IMR-90 (cell line): ENCODE data around the gene MDFI. TPM values are rescaled to one million over a fixed set of nuclear protein-coding genes. Genes with fewer than 3 reads are reported as not detected.

Source experiments
- ATAC-seq: fragments of 200-7000 bp; cut with Tn5 transposase; 2 replicates; pipeline ENCODE4 v1.9.1; 2020; ENCODE audit warnings: low read depth, mild to moderate bottlenecking, moderate library complexity
- BruUV-seq: library from RNA; stranded (reverse); fragments of 400-500 nt; replicated peaks from 2 replicates; lab custom pipeline; 2021; lab: Mats Ljungman, UMichigan
- CTCF ChIA-PET: fragments of 300-600 bp; formaldehyde crosslinking; extraction: SDS; loops from one replicate; lab custom pipeline; 2021; ENCODE audit warnings: antibody characterized with exemption; lab: Yijun Ruan, JAX
- POLR2A ChIA-PET: fragments of 300-600 bp; sonication (Branson Sonifier 250); formaldehyde crosslinking; loops from one replicate; lab custom pipeline; 2022; ENCODE audit warnings: antibody characterized with exemption; ENCODE audit not compliant: unreplicated experiment; lab: Charles Lee
- DNase-seq: peaks from one replicate; pipeline ENCODE4 v3.0.0; 2013
- H2AFZ ChIP-seq: replicated peaks from 2 replicates; pipeline ENCODE3; 2013; ENCODE audit warnings: low read length, mild to moderate bottlenecking; ENCODE audit not compliant: poor library complexity
- H2AK5ac ChIP-seq: 2 replicates; pipeline ENCODE4 v1.6.1; 2013; ENCODE audit warnings: low read depth, low read length, inconsistent platforms
- H2AK9ac ChIP-seq: replicated peaks from 2 replicates; pipeline ENCODE3; 2013; ENCODE audit warnings: mild to moderate bottlenecking, low read depth, low read length, moderate library complexity; ENCODE audit not compliant: poor library complexity
- H2BK120ac ChIP-seq: 2 replicates; pipeline ENCODE4 v1.6.1; 2013; ENCODE audit warnings: low read depth, low read length, inconsistent platforms
- H2BK15ac ChIP-seq: 3 replicates; pipeline ENCODE4 v1.6.1; 2013; ENCODE audit warnings: low read depth, low read length, inconsistent platforms
- H2BK20ac ChIP-seq: 2 replicates; pipeline ENCODE4 v1.6.1; 2013; ENCODE audit warnings: low read depth, mild to moderate bottlenecking, inconsistent platforms, low read length, moderate library complexity
- H2BK5ac ChIP-seq: 2 replicates; pipeline ENCODE4 v1.6.1; 2013; ENCODE audit warnings: mild to moderate bottlenecking, low read depth, low read length, inconsistent platforms; ENCODE audit not compliant: poor library complexity, severe bottlenecking
- H3K14ac ChIP-seq: replicated peaks from 2 replicates; pipeline ENCODE4 v1.6.1; 2013; ENCODE audit warnings: low read depth, low read length, inconsistent platforms
- H3K18ac ChIP-seq: 2 replicates; pipeline ENCODE4 v1.6.1; 2013; ENCODE audit warnings: low read depth, low read length, control low read depth
- H3K23ac ChIP-seq: 2 replicates; pipeline ENCODE4 v1.6.1; 2013; ENCODE audit warnings: low read depth, low read length, inconsistent platforms
- H3K27ac ChIP-seq: 2 replicates; pipeline ENCODE4 v1.5.1; 2013; ENCODE audit warnings: mild to moderate bottlenecking, control low read depth, low read length; ENCODE audit not compliant: insufficient read depth
- H3K27me3 ChIP-seq: 2 replicates; pipeline ENCODE4 v1.6.1; 2013; ENCODE audit warnings: low read length; ENCODE audit not compliant: control insufficient read depth, insufficient read depth
- H3K36me3 ChIP-seq: 2 replicates; pipeline ENCODE4 v1.6.1; 2013; ENCODE audit warnings: low read length, mixed read lengths; ENCODE audit not compliant: control insufficient read depth, insufficient read depth
- H3K4ac ChIP-seq: 2 replicates; pipeline ENCODE4 v1.6.1; 2013; ENCODE audit warnings: low read depth, low read length, inconsistent platforms
- H3K4me1 ChIP-seq: 2 replicates; pipeline ENCODE4 v1.6.1; 2013; ENCODE audit warnings: low read length, mixed read lengths; ENCODE audit not compliant: control insufficient read depth, insufficient read depth
- H3K4me2 ChIP-seq: 2 replicates; pipeline ENCODE4 v1.6.1; 2013; ENCODE audit warnings: low read depth, mild to moderate bottlenecking, control low read depth, low read length, moderate library complexity
- H3K4me3 ChIP-seq: 2 replicates; pipeline ENCODE4 v1.5.1; 2013; ENCODE audit warnings: low read depth, mild to moderate bottlenecking, control low read depth, low read length, moderate library complexity; ENCODE audit not compliant: insufficient read depth
- H3K56ac ChIP-seq: 2 replicates; pipeline ENCODE4 v1.6.1; 2013; ENCODE audit warnings: low read length, inconsistent platforms; ENCODE audit not compliant: insufficient read depth; ENCODE audit errors: extremely low read depth
- H3K79me1 ChIP-seq, 2 experiments: 2 replicates each; pipeline ENCODE4 v1.6.1; 2013; ENCODE audit warnings: low read length in 2 of 2, inconsistent platforms in 1 of 2, low read depth in 1 of 2
- H3K9ac ChIP-seq: 2 replicates; pipeline ENCODE4 v1.6.1; 2013; ENCODE audit warnings: low read depth, low read length, control low read depth
- H3K9me1 ChIP-seq: 2 replicates; pipeline ENCODE4 v1.6.1; 2013; ENCODE audit warnings: low read length, inconsistent platforms; ENCODE audit not compliant: insufficient read depth
- H3K9me3 ChIP-seq: 2 replicates; pipeline ENCODE4 v1.6.1; 2013; ENCODE audit warnings: low read length; ENCODE audit not compliant: control insufficient read depth, insufficient read depth
- H4K20me1 ChIP-seq: 2 replicates; pipeline ENCODE4 v1.6.1; 2013; ENCODE audit warnings: low read length, inconsistent platforms; ENCODE audit not compliant: insufficient read depth
- H4K5ac ChIP-seq: 2 replicates; pipeline ENCODE4 v1.6.1; 2013; ENCODE audit warnings: mild to moderate bottlenecking, low read depth, low read length, control low read depth
- H4K8ac ChIP-seq, 2 experiments: 2 replicates each; pipeline ENCODE4 v1.6.1; 2013; ENCODE audit warnings: low read depth in 2 of 2, low read length in 2 of 2, control low read depth in 1 of 2, inconsistent platforms in 1 of 2
- H4K91ac ChIP-seq: 2 replicates; pipeline ENCODE4 v1.6.1; 2013; ENCODE audit warnings: low read depth, low read length, inconsistent platforms; ENCODE audit not compliant: insufficient read depth
- BHLHE40 ChIP-seq: fragments of 150-350 bp; IDR thresholded peaks from 2 replicates; pipeline ENCODE4 v1.6.1; 2016; ENCODE audit warnings: mild to moderate bottlenecking, low read depth, low read length
- CEBPB ChIP-seq: IDR thresholded peaks from 2 replicates; pipeline ENCODE4 v1.6.1; 2012; ENCODE audit warnings: low read depth, low read length, improper control_type of control experiment
- CHD1 ChIP-seq: IDR thresholded peaks from 2 replicates; pipeline ENCODE4 v1.6.1; 2012; ENCODE audit warnings: low read depth, low read length, improper control_type of control experiment
- CTCF ChIP-seq: conservative IDR thresholded peaks from 2 replicates; pipeline ENCODE4 v1.5.1; 2012; ENCODE audit warnings: mild to moderate bottlenecking, low read depth, low read length, improper control_type of control experiment
- FOS ChIP-seq: fragments of 150-350 bp; IDR thresholded peaks from 2 replicates; pipeline ENCODE4 v1.6.1; 2016; ENCODE audit warnings: low read depth, low read length
- MAFK ChIP-seq: IDR thresholded peaks from 2 replicates; pipeline ENCODE4 v1.6.1; 2012; ENCODE audit warnings: low read depth, low read length, improper control_type of control experiment
- MAZ ChIP-seq: IDR thresholded peaks from 2 replicates; pipeline ENCODE4 v1.6.1; 2012; ENCODE audit warnings: low read depth, mild to moderate bottlenecking, low read length, improper control_type of control experiment, moderate library complexity, borderline replicate concordance
- MXI1 ChIP-seq: IDR thresholded peaks from 2 replicates; pipeline ENCODE4 v1.6.1; 2012; ENCODE audit warnings: low read depth, mild to moderate bottlenecking, low read length, moderate library complexity, borderline replicate concordance
- NFE2L2 ChIP-seq: fragments of 150-350 bp; IDR thresholded peaks from 2 replicates; pipeline ENCODE4 v1.6.1; 2016; ENCODE audit warnings: low read depth, mild to moderate bottlenecking, low read length
- POLR2A ChIP-seq: IDR thresholded peaks from 2 replicates; pipeline ENCODE4 v1.6.1; 2012; ENCODE audit warnings: mild to moderate bottlenecking, low read depth, low read length
- RAD21 ChIP-seq: IDR thresholded peaks from 2 replicates; pipeline ENCODE4 v1.6.1; 2012; ENCODE audit warnings: low read length, improper control_type of control experiment
- RCOR1 ChIP-seq: IDR thresholded peaks from 2 replicates; pipeline ENCODE4 v1.6.1; 2012; ENCODE audit warnings: mild to moderate bottlenecking, low read length, improper control_type of control experiment; ENCODE audit not compliant: insufficient replicate concordance
- RFX5 ChIP-seq: IDR thresholded peaks from 2 replicates; pipeline ENCODE4 v1.8.0; 2012; ENCODE audit warnings: low read depth, mild to moderate bottlenecking, low read length, moderate library complexity
- SMC3 ChIP-seq: fragments of 150-350 bp; IDR thresholded peaks from 2 replicates; pipeline ENCODE4 v1.6.1; 2016; ENCODE audit warnings: low read depth, mild to moderate bottlenecking, antibody characterized with exemption, low read length, moderate library complexity
- WGBS, 2 experiments: methylation state at CpG; one replicate each; pipeline versions ENCODE4 v1.1.5 to v1.1.7; 2013; ENCODE audit warnings: missing lambda C conversion rate in 2 of 2; ENCODE audit not compliant: insufficient read length in 1 of 2; ENCODE audit errors: extremely low coverage in 2 of 2; 5-methylcytosine and 5-hydroxymethylcytosine counted together
- dilution Hi-C: fragments of 300-500 bp; cut with HindIII; formaldehyde crosslinking; loops from one replicate; pipeline ENCODE4 v1.14.3; 2018; ENCODE audit warnings: low sequenced_read_pairs; ENCODE audit not compliant: unreplicated experiment
- in situ Hi-C: fragments of 300-500 bp; cut with MboI; formaldehyde crosslinking; loops from 3 replicates; pipeline ENCODE4 v1.14.3; 2019; ENCODE audit warnings: low sequenced_read_pairs, inconsistent platforms, mixed read lengths
- intact Hi-C: fragments of 100-400 bp; cut with micrococcal nuclease; formaldehyde crosslinking; loops from 2 replicates; pipeline ENCODE4 v1.10.0; 2022
- polyA plus RNA-seq, 3 experiments: library from polyadenylated mRNA; depleted of rRNA; stranded (reverse); fragments of >200 nt; gene quantifications; 2 replicates each; pipeline ENCODE4 v1.2.3, GENCODE V29; 2012; ENCODE audit warnings: low replicate concordance in 1 of 3
- total RNA-seq: library from RNA; depleted of rRNA; stranded (reverse); fragments of >200 nt; gene quantifications from 2 replicates; pipeline ENCODE4 v1.2.3, GENCODE V29; 2012
- TF ChIP-seq, protein P1 (sequence below): fragments of 150-350 bp; IDR thresholded peaks from 2 replicates; pipeline ENCODE4 v1.6.1; 2017; ENCODE audit warnings: mild to moderate bottlenecking, antibody characterized with exemption, low read length, low read depth
- TF ChIP-seq, protein P2 (sequence below): fragments of 150-350 bp; IDR thresholded peaks from 2 replicates; pipeline ENCODE4 v1.6.1; 2016; ENCODE audit warnings: low read depth, mild to moderate bottlenecking, low read length, moderate library complexity, borderline replicate concordance

Gene MDFI
- total and polyA plus RNA-seq, 2 of the 4 experiments (the other 2 are of a cell fraction): 0.18 to 0.29 TPM

GRCh38 chr6:41599852-41600445 lies 38.3 kb upstream of the MDFI start:
- no peak overlapping the region for H3K56ac ChIP-seq
- H3K36me3 ChIP-seq: peaks cover 20% of the 10 kb centered on the region
- no peak overlapping the region for H3K18ac ChIP-seq
- BruUV-seq: TSS peak; percentile 83
- no peak overlapping the region for H4K8ac ChIP-seq
- no peaks in the 10 kb centered on the region for H3K9me3 ChIP-seq
- dilution Hi-C loops: no loop called here
- H4K5ac ChIP-seq: no peak overlapping the region
- H2AK9ac ChIP-seq: no peak overlapping the region
- no peak overlapping the region for H2AK5ac ChIP-seq
- H3K79me1 ChIP-seq: no peaks in the 10 kb centered on the region
- no peak overlapping the region for H3K4me2 ChIP-seq
- H2BK20ac ChIP-seq: no peak overlapping the region
- H2BK15ac ChIP-seq: no peak overlapping the region
- H2AFZ ChIP-seq: no peak overlapping the region
- H3K4ac ChIP-seq: no peak overlapping the region
- no peak overlapping the region for H3K27ac ChIP-seq
- no peak overlapping the region for H2BK5ac ChIP-seq
- H4K20me1 ChIP-seq: no peaks in the 10 kb centered on the region
- TF ChIP-seq NFE2L2 (no peak), BHLHE40 (no peak), CHD1 (no peak), RAD21 (no peak), MAZ (no peak), POLR2A (no peak), FOS (no peak), RCOR1 (no peak), MAFK (no peak), RFX5 (no peak), MXI1 (no peak), CTCF (no peak), CEBPB (no peak), SMC3 (no peak)
- TF ChIP-seq, protein P1, sequence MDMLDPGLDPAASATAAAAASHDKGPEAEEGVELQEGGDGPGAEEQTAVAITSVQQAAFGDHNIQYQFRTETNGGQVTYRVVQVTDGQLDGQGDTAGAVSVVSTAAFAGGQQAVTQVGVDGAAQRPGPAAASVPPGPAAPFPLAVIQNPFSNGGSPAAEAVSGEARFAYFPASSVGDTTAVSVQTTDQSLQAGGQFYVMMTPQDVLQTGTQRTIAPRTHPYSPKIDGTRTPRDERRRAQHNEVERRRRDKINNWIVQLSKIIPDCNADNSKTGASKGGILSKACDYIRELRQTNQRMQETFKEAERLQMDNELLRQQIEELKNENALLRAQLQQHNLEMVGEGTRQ: no peak
- TF ChIP-seq, protein P2, sequence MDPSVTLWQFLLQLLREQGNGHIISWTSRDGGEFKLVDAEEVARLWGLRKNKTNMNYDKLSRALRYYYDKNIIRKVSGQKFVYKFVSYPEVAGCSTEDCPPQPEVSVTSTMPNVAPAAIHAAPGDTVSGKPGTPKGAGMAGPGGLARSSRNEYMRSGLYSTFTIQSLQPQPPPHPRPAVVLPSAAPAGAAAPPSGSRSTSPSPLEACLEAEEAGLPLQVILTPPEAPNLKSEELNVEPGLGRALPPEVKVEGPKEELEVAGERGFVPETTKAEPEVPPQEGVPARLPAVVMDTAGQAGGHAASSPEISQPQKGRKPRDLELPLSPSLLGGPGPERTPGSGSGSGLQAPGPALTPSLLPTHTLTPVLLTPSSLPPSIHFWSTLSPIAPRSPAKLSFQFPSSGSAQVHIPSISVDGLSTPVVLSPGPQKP: no peak
- WGBS, 2 experiments: no CpG with 5 or more reads among the region's 14 CpGs
- H3K23ac ChIP-seq: no peak overlapping the region
- ChIA-PET CTCF (interaction anchor here (0.9 kb wide), 1 partner anchor 83 kb away, joined by 3 read pairs; no protein-coding TSS in a partner anchor), POLR2A (no interaction called here)
- no peak overlapping the region for H3K14ac ChIP-seq
- ATAC-seq: no peak
- in situ Hi-C loops: loop anchor here (5.0 kb wide), 1 partner anchor 82 kb away; no protein-coding TSS in a partner anchor
- no peak for DNase-seq
- no peak overlapping the region for H4K91ac ChIP-seq
- H3K4me3 ChIP-seq: no peak overlapping the region
- no peaks in the 10 kb centered on the region for H3K9me1 ChIP-seq
- H3K9ac ChIP-seq: no peak overlapping the region
- H2BK120ac ChIP-seq: no peak overlapping the region
- H3K27me3 ChIP-seq: no peaks in the 10 kb centered on the region
- intact Hi-C loops: no loop called here
- H3K4me1 ChIP-seq: no peaks in the 10 kb centered on the region
